Adrenal gland (tissue), 12 donors: ENCODE measurements around the gene PERM1. TPM values are rescaled to one million over a fixed set of nuclear protein-coding genes. Genes with fewer than 3 reads are reported as not detected.
"Not testable (repeated sequence)": the region's sequence is repeated elsewhere in the genome, so short reads cannot be mapped to it uniquely, and the experiment has no call there.

Experiments
- DNase-seq, 7 donors: peaks; one replicate each; pipeline ENCODE4 v3.0.0-alpha.2; 2019 to 2020
- H3K27ac ChIP-seq, 5 donors: fragments of 200-600 bp; sonication (generic) in 4 of 5; 1 replicate in 3 of 5; 2 replicates in 2 of 5; pipeline versions ENCODE4 v1.5.1 to v1.8.0; 2016 to 2020; ENCODE audit warnings: mild to moderate bottlenecking in 1 of 5
- H3K27me3 ChIP-seq: fragments of 200-600 bp; 2 replicates; pipeline ENCODE4 v1.8.0; 2021
- H3K36me3 ChIP-seq, 2 donors: fragments of 200-600 bp; replicated peaks in 1 of 2; 1 replicate in 1 of 2; 2 replicates in 1 of 2; pipeline versions ENCODE4 v1.5.1 to v1.8.0; 2018 to 2022
- H3K4me1 ChIP-seq, 2 donors: fragments of 200-600 bp; replicated peaks in 1 of 2; 1 replicate in 1 of 2; 2 replicates in 1 of 2; pipeline versions ENCODE4 v1.5.1 to v1.8.0; 2018 to 2021
- H3K4me3 ChIP-seq, 4 donors: fragments of 200-600 bp; sonication (generic) in 3 of 4; one replicate each; pipeline ENCODE4 v1.5.1; 2016 to 2018
- H3K9me3 ChIP-seq, 3 donors: fragments of 200-600 bp; sonication (generic) in 1 of 3; replicated peaks in 1 of 3; 1 replicate in 2 of 3; 2 replicates in 1 of 3; pipeline versions ENCODE4 v1.5.1 to v1.8.0; 2016 to 2021
- POLR2A ChIP-seq, 2 donors: fragments of 450-650 bp; IDR thresholded peaks; one replicate each; pipeline ENCODE4 v1.6.1; 2017; ENCODE audit warnings: antibody characterized with exemption in 2 of 2, mild to moderate bottlenecking in 2 of 2, moderate library complexity in 1 of 2
- WGBS, 4 donors: extraction: QIAGEN DNeasy Blood & Tissue Kit in 2 of 4; methylation state at CpG; one replicate each; pipeline versions ENCODE4 v1.1.5 to v1.1.7; 2013 to 2017; 5-methylcytosine and 5-hydroxymethylcytosine counted together
- intact Hi-C, 2 donors: fragments of 100-400 bp; cut with DNase I; formaldehyde crosslinking; loops; one replicate each; pipeline versions ENCODE4 v1.14.1 to v1.15.0; 2022 to 2023
- polyA plus RNA-seq, 3 donors: library from polyadenylated mRNA; stranded (reverse); fragments of 200-250 nt in 2 of 3; fragments of 350-450 nt in 1 of 3; fragmentation: Illumina TruSeq in 1 of 3; extraction: RNeasy Lipid Tissue Mini Kit (QIAGEN cat#74804) in 1 of 3; gene quantifications; one replicate each; pipeline ENCODE4 v1.2.3, GENCODE V29; 2013 to 2014
- total RNA-seq, 9 donors: library from RNA; depleted of rRNA in 4 of 9; stranded (reverse); fragments of >200 nt in 4 of 9; fragments of 120-200 nt in 1 of 9; fragmentation: NEBNext Ultra II Directional in 1 of 9; extraction: Animal tissue kit (Norgen Biotek cat#: 25700) in 1 of 9; gene quantifications; one replicate each; pipeline versions ENCODE4 v1.1.0 to v1.2.4, GENCODE V29; 2013 to 2023
- TF ChIP-seq, protein P1 (sequence below), 6 experiments: fragments of 450-650 bp in 4 of 6; fragments of 200-600 bp in 2 of 6; sonication (generic) in 1 of 6; IDR thresholded peaks; 1 replicate in 5 of 6; 2 replicates in 1 of 6; pipeline versions ENCODE4 v1.5.1 to v1.8.0; 2016 to 2021; ENCODE audit warnings: antibody characterized with exemption in 6 of 6, mild to moderate bottlenecking in 2 of 6, moderate library complexity in 1 of 6
- donor health status: healthy with polysubstance abuse.
- donor health status: Bipolar disorder and iron deficiency.
- donor health status: DM: yes; HTN: yes; CAD: no.
- donor health status: DM: no; HTN: no; CAD: no.
- donor health status: DM: no; HTN: no; CAD: no.
- donor health status: DM: yes; HTN: yes; CAD: no.

Gene PERM1
- total and polyA plus RNA-seq, 12 donors = 0.13 to 0.88 (median 0.25) TPM; not detected in 5

DNA sequence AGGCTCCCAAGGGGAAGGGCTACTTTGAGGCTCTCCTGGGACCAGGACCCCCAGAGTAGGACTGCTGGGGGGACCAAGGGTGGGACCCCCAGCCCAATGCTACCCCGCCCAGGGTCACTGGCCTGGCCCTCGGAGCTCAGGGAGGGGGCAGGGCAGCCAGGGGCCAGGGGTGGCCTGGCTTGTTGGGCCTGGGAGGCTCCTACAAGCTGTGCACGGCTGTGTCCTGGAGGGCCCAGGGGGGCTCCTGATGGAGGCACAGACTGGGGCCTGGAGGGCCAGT lies 15.8 kb upstream of the PERM1 start:
- Histone ChIP-seq H3K4me3 (no peak overlapping the region), H3K27me3 (peaks cover 52% of the 10 kb centered on the region), H3K4me1 (peaks cover 4 to 32% of the 10 kb centered on the region in 2 donors), H3K9me3 (no peaks in the 10 kb centered on the region), H3K27ac (no peak overlapping the region), H3K36me3 (no peaks in the 10 kb centered on the region)
- TF ChIP-seq POLR2A (IDR thresholded peaks at IDR 0.05) = no peak
- WGBS, 4 donors = 39 to 80% (median 49%) methylated on average over 1 to 3 of the region's 3 CpGs; no CpG with 5 or more reads in 1 of the 4 donors
- DNase-seq = no peak
- intact Hi-C loops = no loop called here

DNA sequence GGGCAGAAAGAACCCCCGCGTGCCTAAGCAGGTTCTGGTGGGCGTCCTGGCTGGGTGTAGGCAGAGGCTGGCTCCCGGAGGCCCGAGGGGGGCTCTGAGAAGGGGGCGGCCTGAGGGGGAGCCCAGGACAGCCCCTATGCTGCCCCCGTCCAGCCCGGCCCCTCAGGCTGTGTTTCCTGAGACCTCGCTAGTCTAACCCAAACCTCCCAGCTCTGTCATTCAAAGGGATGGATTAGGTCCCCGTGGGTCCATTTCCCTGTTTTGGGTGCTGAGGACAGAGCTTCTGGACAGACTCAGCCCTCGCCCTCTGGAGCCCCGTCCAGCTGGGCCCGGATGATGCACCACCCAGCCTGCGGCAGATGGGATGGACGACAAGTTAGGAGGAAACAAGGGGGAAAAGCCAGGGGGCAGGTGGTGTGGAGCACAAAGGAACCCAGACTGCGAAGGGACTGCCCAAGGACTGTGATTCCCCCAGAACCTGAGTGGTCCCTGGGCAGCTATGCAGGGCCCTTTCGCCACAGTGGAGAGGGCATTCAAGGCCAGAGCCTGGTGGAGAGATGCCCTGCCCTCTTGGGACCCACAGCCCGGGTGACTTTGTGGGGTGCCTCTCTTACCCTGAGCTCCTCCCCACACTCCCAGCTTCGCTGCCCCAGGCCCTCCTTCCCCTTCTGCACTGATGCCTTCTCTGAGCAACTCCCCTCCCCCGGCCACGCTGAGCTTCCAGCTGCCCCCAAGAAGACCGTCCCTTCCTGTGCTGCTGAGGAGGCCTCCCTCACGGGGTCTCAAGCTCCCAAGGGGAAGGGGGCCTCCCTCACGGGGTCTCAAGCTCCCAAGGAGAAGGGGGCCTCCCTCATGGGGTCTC lies 15.2 kb upstream of the PERM1 start:
- intact Hi-C loops = no loop called here
- H3K4me3 ChIP-seq = no peak overlapping the region
- TF ChIP-seq, protein P1, sequence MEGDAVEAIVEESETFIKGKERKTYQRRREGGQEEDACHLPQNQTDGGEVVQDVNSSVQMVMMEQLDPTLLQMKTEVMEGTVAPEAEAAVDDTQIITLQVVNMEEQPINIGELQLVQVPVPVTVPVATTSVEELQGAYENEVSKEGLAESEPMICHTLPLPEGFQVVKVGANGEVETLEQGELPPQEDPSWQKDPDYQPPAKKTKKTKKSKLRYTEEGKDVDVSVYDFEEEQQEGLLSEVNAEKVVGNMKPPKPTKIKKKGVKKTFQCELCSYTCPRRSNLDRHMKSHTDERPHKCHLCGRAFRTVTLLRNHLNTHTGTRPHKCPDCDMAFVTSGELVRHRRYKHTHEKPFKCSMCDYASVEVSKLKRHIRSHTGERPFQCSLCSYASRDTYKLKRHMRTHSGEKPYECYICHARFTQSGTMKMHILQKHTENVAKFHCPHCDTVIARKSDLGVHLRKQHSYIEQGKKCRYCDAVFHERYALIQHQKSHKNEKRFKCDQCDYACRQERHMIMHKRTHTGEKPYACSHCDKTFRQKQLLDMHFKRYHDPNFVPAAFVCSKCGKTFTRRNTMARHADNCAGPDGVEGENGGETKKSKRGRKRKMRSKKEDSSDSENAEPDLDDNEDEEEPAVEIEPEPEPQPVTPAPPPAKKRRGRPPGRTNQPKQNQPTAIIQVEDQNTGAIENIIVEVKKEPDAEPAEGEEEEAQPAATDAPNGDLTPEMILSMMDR (IDR thresholded peaks at IDR 0.05) = no peak
- TF ChIP-seq POLR2A (IDR thresholded peaks at IDR 0.05) = no peak
- H3K36me3 ChIP-seq = no peaks in the 10 kb centered on the region
- 47 to 56% (median 53%) methylated on average over 9 to 24 of the region's 24 CpGs for WGBS, 4 donors
- no peaks in the 10 kb centered on the region for H3K9me3 ChIP-seq
- peaks cover 52% of the 10 kb centered on the region for H3K27me3 ChIP-seq
- no peak for DNase-seq
- peaks cover 4 to 32% of the 10 kb centered on the region in 2 donors for H3K4me1 ChIP-seq
- no peak overlapping the region for H3K27ac ChIP-seq

DNA sequence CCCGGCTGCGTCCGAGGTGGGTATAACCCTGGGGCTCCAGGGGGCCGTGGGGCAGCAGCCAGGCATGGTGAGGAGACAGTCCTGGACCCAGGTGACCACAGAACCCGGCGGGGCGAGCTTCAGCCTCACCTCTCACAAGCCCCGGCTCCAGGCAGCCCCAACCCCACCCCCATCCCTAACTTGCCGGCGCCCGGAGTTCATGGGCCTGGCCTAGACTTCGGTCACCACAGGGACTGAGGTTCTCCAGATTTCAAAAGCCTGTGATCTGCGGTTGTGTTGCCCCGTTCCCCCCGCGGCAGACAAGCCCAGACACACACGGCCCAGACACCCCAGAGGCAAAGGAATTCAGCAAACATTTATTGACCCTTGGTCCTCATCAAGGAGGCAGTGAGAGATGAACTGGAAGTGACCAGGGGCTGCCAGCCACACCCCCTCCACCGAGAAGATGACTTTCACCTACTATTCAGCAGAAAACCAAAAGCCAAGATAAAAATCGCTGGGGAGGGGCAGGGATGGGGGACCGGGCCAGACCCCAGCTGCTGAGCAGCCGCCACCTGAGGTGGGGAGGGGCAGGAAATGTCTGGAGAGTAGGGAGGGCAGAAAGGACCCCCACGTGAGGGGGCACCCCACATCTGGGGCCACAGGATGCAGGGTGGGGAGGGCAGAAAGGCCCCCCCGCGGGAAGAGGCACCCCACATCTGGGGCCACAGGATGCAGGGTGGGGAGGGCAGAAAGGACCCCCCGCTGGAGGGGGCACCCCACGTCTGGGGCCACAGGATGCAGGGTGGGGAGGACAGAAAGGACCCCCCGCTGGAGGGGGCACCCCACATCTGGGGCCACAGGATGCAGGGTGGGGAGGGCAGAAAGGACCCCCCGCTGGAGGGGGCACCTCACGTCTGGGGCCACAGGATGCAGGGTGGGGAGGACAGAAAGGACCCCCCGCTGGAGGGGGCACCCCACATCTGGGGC lies 14.1 kb upstream of the PERM1 start:
- no peaks in the 10 kb centered on the region for H3K36me3 ChIP-seq
- DNase-seq = no peak
- peaks cover 4 to 22% of the 10 kb centered on the region in 2 donors for H3K4me1 ChIP-seq
- H3K4me3 ChIP-seq = no peak overlapping the region
- H3K9me3 ChIP-seq = no peaks in the 10 kb centered on the region
- H3K27ac ChIP-seq = no peak overlapping the region
- intact Hi-C loops = no loop called here
- TF ChIP-seq, protein P1 (IDR thresholded peaks at IDR 0.05) = no peak
- TF ChIP-seq POLR2A (IDR thresholded peaks at IDR 0.05) = no peak
- H3K27me3 ChIP-seq = peaks cover 44% of the 10 kb centered on the region
- 29 to 54% (median 38%) methylated on average over 11 to 29 of the region's 30 CpGs for WGBS, 4 donors

DNA sequence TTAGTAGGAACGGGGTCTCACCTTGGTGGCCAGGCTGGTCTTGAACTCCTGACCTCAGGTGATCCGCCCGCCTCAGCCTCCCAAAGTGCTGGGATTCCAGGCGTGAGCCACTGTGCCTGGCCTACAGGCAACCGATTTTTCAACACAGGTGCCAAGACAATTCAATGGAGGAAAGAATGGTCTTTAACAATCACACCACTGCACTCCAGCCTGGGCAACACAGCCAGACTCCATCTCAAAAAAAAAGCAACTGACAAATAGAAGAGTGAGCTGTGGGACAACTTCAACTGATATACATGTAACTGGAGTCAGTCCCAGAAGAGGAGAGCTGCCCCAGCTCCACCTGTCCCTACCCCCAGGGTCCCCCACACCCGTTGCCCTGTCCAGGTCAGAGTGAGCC lies 12.7 kb upstream of the PERM1 start:
- H3K4me3 ChIP-seq, H3K9me3 ChIP-seq, H3K27ac ChIP-seq, H3K36me3 ChIP-seq, intact Hi-C loops, DNase-seq: not testable (repeated sequence)
- 70 to 91% (median 86%) methylated on average over 4 to 6 of the region's 6 CpGs for WGBS, 4 donors
- Histone ChIP-seq H3K27me3 (peaks cover 30% of the 10 kb centered on the region), H3K4me1 (peaks cover 0 to 12% of the 10 kb centered on the region in 2 donors)

DNA sequence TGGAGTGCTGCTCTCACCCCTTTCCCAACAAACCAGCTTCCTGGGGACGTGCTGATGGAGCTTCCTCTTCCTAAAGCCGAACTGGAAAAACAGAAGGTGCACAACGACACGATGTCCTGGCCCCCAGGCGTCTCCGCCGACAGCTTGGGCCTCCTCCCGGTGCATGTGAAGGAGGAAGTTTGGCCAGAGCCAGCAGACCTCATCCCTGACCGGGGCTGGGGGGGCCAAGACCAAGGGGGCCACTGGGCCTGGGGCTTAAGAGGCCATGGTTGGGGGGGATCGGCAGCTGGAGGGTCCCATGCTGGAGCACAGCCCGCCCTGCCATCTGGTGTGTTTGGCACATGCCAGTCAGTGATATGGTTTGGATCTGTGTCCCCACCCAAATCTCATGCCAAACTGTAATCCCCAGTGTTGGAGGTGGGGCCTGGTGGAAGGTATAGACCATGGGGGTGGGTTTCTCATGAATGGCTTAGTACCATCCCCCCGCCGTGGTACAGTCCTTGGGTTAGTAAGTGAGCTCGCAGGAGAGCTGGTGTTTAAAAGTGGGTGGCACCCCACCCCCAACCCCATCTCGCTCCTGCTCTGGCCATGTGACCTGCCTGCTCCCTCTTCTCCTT lies 11.6 kb upstream of the PERM1 start:
- Histone ChIP-seq H3K27me3 (peaks cover 21% of the 10 kb centered on the region), H3K4me3 (no peak overlapping the region), H3K36me3 (no peaks in the 10 kb centered on the region), H3K27ac (no peak overlapping the region), H3K4me1 (peaks cover 0 to 3% of the 10 kb centered on the region in 2 donors), H3K9me3 (no peaks in the 10 kb centered on the region)
- TF ChIP-seq POLR2A (IDR thresholded peaks at IDR 0.05) = no peak
- TF ChIP-seq, protein P1 (IDR thresholded peaks at IDR 0.05) = no peak
- intact Hi-C loops = no loop called here
- no peak for DNase-seq
- 71 to 78% (median 74%) methylated on average over 9 to 15 of the region's 15 CpGs for WGBS, 4 donors
